ENCODE results near the gene CCNK.

Gene CCNK

DNA sequence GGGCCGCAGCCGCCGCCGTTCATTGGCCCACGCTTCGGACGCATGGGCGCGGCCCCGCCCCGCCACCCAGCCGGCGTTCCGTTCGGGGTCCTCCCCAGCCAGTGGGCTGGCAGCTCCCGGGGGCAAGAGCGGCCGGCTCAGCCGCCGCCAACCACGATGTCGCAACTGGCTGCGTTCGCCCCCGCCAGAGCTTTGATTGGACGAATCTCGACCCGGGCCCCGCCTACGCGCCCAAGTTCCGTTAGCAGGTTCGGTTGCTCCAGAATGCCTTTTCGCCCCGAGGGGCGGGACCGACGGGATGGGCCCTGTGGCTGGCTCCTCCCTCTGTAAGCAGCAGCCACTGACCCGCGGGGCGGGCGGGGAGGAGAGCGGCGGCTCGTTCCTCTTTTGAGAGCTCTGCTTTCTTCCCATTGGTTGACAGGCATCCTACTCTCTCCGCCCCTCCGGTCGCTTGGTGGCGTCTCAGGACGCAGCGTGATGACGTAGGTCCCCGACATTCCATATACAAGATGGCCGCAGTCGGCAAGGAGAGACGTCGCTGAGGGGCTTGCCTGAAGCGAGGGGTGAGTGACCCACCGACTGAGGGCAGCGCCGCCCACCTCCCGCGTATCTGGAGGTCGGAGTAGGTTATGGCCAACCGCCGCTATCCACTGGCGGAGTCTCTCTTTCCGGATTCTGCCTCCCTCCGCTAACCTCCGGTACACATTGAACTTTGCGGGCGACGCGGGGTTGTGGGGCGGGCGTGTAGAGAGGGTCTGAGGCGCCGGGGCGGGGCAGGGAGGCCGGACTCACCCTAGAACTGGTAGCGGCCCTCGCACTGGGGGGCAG is at the start of gene CCNK:
TSS of gene CCNK (plus strand) at position 493 of the 828 bp plus-strand sequence. CDS start 11,269 bp downstream, outside the sequence.
- DNase-seq: peak; percentile 94

DNA sequence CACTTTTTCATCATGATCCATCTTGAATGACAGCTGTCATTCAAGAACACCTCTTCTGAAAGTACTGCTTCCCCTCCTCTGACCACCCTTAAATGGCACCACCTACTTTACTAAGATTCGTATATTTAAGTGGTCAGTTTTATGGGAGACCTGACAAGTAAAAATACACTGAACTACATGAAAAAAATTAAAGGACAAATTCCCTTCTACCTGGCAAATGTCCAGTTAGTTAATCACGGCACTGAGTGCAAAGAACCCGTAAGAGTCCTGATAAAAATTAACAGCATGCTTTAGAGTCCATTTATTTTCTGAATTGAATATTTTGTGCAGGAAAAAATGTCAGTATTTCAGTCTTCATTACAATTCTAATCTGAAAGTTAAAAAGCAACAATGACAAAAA is 49.2 kb upstream of the CCNK start:
- DNase-seq: no peak

DNA sequence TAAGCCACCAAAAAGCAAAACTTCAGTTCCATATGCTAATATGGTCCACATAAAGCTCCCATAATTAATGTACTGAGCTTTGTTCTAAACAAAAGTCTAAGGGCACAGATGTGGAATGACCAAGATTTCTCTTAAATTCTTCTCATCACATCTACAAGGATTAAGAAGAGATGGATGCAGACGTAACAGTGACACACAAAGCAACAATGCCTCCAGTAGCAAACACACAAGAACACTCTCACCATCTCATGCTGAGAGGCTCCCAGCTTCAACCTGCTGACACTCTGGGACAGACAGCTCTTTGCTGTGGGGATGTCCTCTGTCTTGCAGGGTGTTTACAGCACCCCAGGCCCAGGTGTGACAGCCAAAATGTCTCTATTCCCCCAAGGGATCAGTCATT is 48.7 kb upstream of the CCNK start:
- no peak for DNase-seq

DNA sequence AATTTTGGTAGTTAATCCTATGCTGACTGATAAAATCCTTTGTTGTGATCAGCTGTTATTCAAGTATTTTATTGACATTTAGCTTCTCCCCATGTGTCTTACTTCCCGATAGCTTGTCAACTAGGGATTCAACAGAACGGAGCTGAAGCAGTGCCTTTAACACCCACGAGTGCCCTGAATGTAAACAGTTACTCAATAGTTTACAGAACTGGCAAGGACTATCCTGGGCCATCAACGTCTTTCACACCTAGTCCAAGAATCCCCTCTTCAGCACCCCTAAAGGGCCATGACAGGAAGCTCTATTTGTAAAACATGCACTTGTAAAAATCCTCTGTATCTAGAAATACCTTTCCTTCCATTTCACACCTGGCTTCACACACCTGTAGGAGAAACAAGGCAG is 45.9 kb upstream of the CCNK start:
- DNase-seq: no peak

DNA sequence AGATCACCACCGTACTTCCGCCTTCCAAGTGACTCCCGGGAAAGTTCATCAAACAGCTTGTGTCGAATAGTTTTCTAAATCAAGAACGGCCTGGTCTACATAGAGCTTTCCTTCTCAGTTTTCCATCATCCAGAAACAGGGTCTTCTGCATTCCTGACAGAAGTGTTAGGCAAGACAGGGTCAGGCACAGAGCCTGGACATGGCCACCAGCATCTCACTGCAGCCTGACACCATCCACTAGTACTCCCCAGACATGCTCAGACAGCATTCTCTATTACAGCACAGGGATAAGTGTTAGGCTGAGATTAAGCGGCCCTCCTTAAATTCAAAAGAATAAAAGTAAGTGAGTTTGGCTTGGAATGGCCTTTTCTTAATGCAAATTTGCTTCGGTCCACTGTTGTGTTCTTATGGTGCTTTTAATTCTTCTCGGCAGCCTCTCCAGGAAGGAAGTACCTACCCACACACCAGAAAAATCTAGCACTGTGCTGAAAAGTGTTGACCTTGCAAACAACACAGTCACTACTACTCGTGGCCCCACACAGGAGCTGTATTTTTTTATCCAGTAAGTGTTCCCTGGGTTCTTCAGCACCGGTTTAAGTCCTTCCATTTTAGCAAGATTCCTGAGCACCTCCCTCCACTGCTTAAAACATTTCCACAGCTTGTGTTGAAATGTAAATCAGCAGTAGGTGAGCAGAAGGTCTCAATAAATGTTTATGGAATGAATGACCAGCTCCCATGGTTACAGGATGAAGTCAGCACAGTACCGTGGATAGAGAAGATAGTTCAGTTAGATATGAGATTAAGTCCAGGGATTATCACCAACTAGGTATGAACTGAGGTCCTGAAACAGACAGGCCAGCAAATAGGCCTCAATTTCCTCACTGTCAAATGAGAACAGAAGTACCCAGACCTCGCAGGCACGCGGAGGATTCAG is 44.7 kb upstream of the CCNK start:
- no peak for DNase-seq

DNA sequence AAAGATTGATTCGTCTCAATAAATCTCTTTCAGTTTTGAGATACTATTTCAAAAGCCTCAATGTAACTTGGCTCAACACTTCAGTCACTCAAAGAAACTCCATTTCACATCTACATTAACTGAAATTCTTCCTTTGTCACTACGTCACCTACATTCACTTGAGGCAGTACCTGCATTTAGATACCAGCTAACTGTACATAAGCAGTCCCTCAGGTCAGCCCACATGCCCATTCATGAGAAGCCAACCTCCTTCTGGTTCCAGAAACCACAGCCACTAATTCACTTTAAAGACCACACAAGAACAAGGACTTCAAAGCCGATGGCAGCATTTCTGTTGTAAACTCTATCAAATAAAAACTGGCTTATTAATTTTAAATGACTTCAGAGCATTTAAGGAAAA is 43.5 kb upstream of the CCNK start:
- no peak for DNase-seq

DNA sequence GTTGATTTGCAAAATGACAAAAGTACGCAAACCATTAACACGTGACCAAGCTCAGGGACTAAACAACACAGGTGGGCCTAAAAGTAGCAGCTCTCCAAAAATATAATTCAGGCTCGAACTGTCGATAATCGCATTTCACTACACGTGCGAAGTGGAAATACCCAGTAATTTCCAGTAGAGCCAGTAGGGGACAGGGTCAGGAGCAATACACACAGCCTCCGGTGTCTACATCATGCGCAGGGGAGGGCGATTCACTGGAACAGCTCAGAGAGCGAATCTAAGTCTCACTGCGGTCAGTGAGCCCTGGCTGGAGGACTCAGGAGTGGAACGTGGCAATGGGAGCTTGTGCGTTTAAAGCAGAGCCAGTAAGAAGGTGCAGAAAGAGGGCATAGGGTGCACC is 40.9 kb upstream of the CCNK start:
- DNase-seq: no peak

DNA sequence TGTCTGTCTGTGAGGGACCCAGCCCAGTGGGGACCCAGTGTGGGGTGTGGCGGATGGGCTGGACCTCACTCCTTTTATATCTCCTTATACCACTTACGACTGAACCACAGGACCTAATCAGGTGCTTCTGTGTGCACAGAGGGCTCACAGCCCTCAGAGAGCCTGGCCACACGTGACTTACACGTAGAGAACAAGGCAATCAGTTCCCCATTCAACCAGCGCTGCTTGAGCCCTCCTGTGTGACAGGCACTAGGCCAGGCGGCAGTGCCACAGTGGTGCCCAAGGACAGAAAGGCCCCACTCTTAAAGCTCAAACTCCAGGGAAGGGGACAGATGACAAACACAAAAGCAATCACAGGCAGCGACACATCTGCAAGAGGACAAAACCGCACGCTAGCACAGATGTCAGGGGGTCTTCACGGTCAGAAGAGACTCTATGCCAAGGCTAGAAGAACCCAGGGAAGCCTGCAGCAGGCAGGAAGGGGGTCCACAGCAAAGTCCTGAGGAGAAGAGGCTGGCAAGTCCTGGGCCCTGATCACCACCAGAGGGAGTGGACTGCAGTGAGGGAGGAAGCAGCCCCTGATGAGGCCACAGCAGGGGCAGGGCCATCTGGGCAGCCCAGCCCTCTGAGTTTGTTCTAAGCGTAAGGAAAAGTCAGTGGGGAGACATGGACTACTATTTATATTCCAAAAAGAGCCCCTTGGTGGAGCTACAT is 39.9 kb upstream of the CCNK start:
- no peak for DNase-seq

DNA sequence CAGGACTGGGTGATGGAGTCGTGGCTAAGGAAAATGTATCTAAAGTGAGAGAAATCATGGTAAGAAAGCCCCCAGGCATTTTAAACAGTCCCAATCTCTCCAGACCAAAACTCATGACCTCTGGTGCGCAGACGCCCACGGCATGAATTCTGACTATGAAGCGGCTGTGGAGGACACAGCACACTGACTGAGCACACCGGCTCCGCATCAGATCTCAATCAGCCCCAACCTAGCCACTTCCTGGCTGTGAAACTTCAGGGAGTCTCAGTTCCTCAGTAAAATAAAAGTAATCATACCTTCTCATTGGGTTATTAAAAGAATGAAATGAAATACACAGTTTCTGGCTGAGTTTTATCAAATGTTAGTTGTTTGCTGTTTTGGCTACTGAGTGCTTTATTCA is 39.3 kb upstream of the CCNK start:
- no peak for DNase-seq

DNA sequence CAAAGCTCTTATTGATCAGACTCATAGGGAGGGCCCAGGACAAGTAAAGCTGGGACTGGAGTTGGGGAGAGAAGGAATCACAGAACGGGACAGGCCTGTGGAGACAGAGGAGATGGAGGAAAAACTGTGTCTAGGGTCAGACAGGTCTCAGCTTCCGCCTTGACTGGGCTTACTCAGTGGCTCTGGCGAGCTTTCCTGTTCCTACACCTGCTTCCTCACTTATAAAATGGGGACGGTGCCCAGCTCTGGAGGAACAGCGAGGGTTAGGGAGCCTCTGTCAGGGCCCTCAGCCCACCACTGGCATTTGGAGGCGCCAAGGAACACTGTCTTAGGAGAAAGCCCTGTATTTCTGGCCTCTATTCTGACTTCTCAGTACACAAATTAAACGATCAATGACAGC is 35.3 kb upstream of the CCNK start:
- no peak for DNase-seq

DNA sequence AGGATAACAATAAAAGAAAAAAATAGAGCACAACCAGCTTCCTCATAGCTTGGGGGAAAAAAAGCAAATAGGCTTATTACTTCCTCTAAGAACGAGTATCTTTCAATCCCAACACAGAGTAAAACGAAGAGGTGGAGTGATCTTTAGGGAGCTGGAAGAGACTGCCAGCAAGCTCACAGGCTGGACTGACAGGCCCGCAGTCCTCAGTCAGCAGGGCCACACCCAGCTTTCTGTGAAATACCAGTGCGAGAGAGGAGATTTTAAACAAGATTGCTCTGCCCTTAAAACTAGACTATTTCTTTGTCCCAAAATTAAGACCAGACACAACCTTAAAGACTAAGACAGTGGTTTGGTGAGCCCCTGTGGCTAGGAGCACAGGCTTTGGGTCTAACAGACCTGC is 33.5 kb upstream of the CCNK start:
- DNase-seq: no peak

DNA sequence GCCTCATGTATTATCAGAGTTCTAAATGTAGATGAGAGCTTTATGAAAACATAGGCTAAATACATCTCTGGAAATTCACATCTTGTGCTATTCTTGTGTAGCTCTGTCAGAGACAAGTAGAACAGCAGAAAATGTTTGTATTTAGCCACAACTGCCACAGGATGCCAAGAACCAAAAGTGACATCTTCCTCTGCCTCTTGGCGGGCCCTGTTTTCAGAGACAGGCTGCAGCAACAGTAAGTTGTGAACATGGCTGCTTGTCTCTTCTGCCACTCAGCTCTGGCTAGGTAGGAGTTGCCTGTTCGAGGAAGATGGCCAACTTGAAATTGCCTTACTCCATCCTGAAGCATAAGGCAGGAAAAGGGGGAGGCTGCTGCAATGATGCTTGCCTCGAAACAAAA is 30.9 kb upstream of the CCNK start:
- DNase-seq: no peak

DNA sequence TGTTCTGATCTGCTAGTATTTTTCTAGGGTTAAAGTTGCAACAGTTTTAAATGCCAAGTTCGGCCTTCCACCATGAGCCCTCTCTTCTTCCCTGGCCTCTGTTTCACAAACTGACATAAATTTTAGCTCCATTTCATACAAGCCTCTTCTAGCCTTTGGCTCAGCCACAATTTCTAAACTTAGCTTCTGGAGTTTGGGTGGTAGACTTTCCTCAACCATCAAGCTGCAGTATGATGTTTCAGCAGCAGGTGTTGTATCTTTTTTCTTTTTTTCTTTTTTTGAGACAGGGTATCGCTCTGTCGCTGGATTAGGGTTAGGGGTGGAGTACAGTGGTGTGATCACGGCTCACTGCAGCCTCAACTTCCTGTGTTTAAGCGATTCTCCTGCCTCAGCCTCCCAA is 30.0 kb upstream of the CCNK start:
- DNase-seq: no peak

DNA sequence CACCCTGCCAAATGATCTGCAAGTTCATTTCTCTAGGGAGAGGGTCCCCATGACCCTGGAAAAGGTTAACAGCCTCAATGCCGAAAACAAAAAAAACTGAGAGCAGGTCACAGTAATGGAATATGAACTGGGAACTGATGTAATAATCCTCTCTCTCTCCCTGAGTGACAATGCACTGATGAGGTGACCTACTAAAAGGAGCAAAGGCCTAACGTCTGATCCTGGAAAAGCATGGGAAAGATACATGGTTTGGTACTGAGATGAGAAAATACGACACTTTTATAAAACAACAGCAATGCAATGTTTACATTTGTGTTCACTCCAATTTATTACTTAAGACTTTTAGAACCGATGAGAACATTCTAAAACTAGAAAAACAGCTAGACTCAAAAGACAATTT is 28.2 kb upstream of the CCNK start:
- no peak for DNase-seq

DNA sequence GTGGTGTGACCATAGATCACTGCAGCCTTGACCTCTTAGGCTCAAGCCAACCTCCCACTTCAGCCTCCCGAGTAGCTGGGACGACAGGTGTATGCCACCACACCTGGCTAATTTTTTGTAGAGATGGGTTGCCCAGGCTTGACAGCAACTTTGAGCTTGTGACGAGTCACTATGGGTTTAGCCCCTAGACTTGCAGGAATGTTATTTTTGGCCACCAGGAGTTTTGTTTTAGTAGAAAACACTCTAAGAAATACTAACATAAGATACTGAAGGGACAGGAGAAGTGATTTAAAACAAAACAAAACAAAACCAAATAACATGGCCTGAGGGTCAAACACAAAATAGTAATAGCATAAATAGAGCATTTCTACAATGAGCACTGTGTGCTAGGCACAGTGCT is 27.0 kb upstream of the CCNK start:
- no peak for DNase-seq

DNA sequence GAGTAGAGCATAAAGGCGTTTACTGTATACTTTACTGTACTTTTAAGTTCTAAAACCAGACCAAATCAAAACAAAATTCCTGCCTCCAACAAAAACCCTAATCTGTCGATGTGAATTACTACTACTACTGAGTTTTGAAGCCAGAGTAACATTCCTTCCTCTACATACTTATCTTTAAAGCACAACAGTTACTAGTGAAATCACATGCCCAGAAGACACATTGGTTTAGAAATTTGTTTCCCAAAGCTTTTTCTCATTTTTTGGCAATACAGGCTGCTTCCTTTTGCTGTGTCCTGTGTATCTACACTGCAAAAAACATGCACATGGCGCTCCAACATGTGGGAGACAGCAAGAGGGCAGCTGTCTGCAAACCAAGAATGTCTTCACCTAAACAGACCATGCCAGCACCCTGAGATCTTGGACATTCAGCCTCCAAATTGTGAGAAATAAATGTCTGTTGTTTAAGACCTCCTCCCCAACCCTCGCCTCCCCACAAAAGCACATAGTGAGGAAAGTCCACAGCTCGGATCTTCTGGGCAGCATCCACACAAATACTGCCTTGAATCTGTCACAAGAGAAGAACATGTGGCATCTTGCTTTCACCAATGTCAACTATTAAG is 21.6 kb upstream of the CCNK start:
- no peak for DNase-seq

DNA sequence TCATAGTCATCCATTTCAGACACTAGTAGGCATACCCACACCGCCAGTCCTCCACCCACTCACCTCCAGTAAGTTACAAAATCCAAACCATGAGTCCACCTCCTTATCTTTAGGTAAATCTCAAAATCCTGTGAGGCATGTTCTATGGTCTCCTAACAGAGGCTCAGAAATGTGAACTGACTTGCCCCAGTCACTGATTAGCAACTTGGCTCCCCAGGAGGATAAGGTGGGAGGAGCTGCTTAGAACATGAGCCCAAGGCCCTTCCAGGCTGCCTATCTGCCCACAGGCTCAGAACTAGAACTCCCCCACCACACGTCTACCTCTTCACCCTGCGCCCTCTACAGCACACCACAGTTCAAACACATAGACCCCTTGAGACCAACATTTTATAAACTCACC is 20.4 kb upstream of the CCNK start:
- no peak for DNase-seq

DNA sequence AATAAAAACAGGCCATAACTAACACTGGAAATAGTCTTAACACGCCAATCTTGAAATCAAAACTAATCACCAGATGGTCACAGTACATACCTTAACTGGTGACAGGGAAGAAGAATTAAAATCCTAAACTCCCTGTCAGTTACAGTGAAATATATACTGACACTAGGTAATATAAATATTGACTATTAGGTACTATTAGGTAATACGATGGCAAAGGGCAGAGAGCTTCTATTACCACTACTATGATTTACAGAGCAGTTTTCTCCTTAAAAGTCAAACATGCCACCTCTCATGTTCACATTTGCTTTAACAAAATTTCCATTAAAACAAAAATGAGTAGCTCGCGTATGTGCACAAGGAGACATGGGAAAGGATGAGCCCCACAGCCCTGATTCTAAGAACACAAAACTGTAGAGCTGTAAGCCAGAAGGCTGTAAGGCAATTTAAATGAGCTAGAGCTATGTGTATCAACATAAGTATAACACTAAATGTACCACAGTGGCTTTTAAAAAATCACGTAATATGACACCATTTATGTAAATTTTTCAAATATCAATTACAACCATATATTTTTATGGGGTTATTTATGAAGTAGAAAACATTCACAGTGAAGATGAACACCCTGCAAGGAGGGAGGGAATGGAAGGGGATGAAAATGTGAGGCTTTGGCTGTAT is 19.7 kb upstream of the CCNK start:
- DNase-seq: no peak

DNA sequence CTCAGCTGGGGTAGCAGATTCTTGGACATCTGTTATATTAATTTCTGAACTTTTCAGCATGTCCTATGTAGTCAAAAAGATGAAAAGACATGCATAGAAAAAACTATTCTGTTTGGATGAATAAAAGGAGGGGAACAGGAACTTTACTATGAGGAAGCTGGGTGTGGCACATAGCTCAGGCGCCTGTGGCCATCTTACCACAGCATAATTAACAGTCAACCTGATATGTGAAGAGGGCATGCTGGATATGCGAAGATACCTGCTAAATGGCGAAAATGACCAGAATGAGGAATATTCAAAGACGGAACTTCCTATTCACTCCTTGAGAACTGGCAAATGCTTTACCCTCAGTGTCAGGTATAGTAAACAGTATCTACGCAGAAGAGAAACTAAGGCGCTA is 19.0 kb upstream of the CCNK start:
- DNase-seq: no peak

DNA sequence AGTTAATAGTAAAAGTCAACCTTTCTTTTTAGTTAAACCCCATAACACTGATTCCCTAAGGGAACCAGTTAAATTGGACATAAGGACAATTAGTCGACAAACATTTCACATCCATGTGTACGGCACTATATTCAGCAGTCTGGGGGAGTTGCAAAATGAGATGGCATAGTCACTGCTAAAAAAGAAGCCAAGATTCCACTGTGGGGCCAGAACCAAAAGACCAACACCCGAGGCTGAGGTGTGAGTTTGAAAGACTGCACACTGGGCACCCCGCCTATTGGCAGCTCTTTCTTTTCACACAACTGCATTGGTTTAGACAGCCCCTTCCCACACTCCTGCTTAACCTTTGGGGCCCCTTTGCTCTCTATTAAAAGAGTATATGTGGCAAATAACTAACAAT is 17.2 kb upstream of the CCNK start:
- no peak for DNase-seq

DNA sequence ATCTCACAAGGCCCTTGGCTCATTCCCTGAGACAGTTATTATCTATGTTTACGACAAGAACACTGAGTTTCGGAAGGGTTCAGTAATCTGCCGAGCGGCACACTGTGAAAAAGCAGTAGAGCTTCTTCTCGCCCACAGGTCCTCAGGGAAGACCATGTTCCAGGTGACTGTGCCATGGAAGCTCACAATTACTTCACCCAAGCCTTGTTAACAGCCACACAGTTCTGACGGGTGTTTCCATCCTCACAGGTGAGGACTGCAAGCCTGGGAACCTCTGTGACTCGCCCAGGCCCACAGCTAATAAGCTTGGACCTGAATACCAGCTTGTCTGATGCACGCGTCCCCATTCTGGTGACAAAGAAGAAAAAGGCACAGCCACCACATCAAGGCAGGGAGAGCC is 15.9 kb upstream of the CCNK start:
- no peak for DNase-seq

DNA sequence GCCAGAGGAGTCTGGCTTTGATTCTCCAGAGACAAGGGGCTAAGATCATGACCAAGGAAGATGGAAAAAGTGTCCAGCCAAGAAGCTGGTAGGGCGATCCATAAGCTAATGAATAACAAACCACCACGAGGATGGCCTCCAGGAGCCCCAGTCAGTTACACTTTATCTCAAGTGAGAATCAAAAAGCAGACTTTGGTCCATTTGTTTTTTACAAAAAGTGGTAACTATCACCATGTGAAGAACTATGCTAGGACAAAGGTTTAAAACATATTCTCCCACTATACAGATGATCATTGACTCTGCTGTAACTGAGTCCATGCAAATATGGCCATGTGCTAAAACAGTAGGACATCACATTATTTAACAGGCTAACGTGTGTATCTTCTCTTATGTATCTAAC is 14.5 kb upstream of the CCNK start:
- no peak for DNase-seq

Data from GF-D8 (cell line).